ENCODE data around the gene PARD3. TPM values are rescaled to one million over a fixed set of nuclear protein-coding genes. Genes with fewer than 3 reads are reported as not detected.

PARD3 gene
- total and polyA plus RNA-seq, 2 donors from 2014 or later = 21.1 to 47.5 TPM

GRCh38 chr10:34771525-34771924, 43.6 kb downstream of the PARD3 start:
- Histone ChIP-seq H3K36me3 (ENCODE audit: control insufficient read depth in 2 of 3, insufficient read depth in 3 of 3, low read length in 3 of 3) (no peaks in the 10 kb centered on the region), H3K9ac (ENCODE audit: low read length in 3 of 3) (no peak overlapping the region), H3K27ac (ENCODE audit: low read depth in 2 of 2, low read length in 2 of 2) (no peak overlapping the region), H3K9me3 (ENCODE audit: control insufficient read depth in 2 of 3, insufficient read depth in 1 of 3, low read length in 3 of 3) (no peaks in the 10 kb centered on the region), H3K4me3 (ENCODE audit: low read length in 3 of 3) (no peak overlapping the region), H3K27me3 (ENCODE audit: control insufficient read depth, insufficient read depth, low read length) (no peaks in the 10 kb centered on the region), H3K4me1 (ENCODE audit: control insufficient read depth in 2 of 3, insufficient read depth in 2 of 3, low read depth in 1 of 3, low read length in 3 of 3) (peaks cover 0 to 17% (median 8%) of the 10 kb centered on the region in 3 donors)
- FAIRE-seq (no peak), DNase-seq (no peak)
- no peak for TF ChIP-seq CTCF (IDR thresholded peaks at IDR 0.05; ENCODE audit: borderline replicate concordance, extremely low read depth, insufficient read depth)
- intact Hi-C loops (cut with DNase I) = no loop called here

- intact Hi-C loops (cut with DNase I) = no loop called here
- TF ChIP-seq CTCF (IDR thresholded peaks at IDR 0.05; ENCODE audit: borderline replicate concordance, extremely low read depth, insufficient read depth) = no peak
- FAIRE-seq (no peak), DNase-seq (no peak)
- Histone ChIP-seq H3K9me3 (ENCODE audit: control insufficient read depth in 2 of 3, insufficient read depth in 1 of 3, low read length in 3 of 3) (no peaks in the 10 kb centered on the region), H3K27me3 (ENCODE audit: control insufficient read depth, insufficient read depth, low read length) (no peaks in the 10 kb centered on the region), H3K4me1 (ENCODE audit: control insufficient read depth in 2 of 3, insufficient read depth in 2 of 3, low read depth in 1 of 3, low read length in 3 of 3) (peaks cover 0 to 19% (median 8%) of the 10 kb centered on the region in 3 donors), H3K27ac (ENCODE audit: low read depth in 2 of 2, low read length in 2 of 2) (no peak overlapping the region), H3K4me3 (ENCODE audit: low read length in 3 of 3) (no peak overlapping the region), H3K36me3 (ENCODE audit: control insufficient read depth in 2 of 3, insufficient read depth in 3 of 3, low read length in 3 of 3) (no peaks in the 10 kb centered on the region), H3K9ac (ENCODE audit: low read length in 3 of 3) (no peak overlapping the region)
Measured at GRCh38 chr10:34771106-34771505, 44.0 kb downstream of the PARD3 start.

GRCh38 chr10:34769899-34770298, 45.2 kb downstream of the PARD3 start:
- intact Hi-C loops (cut with DNase I) = no loop called here
- FAIRE-seq = no peak

More at GRCh38 chr10:34769899-34770298, 45.2 kb downstream of the PARD3 start:
- no peak for DNase-seq
- no peak for TF ChIP-seq CTCF (IDR thresholded peaks at IDR 0.05; ENCODE audit: borderline replicate concordance, extremely low read depth, insufficient read depth)
- Histone ChIP-seq H3K9ac (ENCODE audit: low read length in 3 of 3) (no peak overlapping the region), H3K4me3 (ENCODE audit: low read length in 3 of 3) (no peak overlapping the region), H3K27me3 (ENCODE audit: control insufficient read depth, insufficient read depth, low read length) (no peaks in the 10 kb centered on the region), H3K27ac (ENCODE audit: low read depth in 2 of 2, low read length in 2 of 2) (no peak overlapping the region), H3K4me1 (ENCODE audit: control insufficient read depth in 2 of 3, insufficient read depth in 2 of 3, low read depth in 1 of 3, low read length in 3 of 3) (peaks cover 0 to 21% (median 10%) of the 10 kb centered on the region in 3 donors), H3K36me3 (ENCODE audit: control insufficient read depth in 2 of 3, insufficient read depth in 3 of 3, low read length in 3 of 3) (no peaks in the 10 kb centered on the region), H3K9me3 (ENCODE audit: control insufficient read depth in 2 of 3, insufficient read depth in 1 of 3, low read length in 3 of 3) (no peaks in the 10 kb centered on the region)

Data from kidney (tissue), 14 donors.